ENCODE data around the gene PCNX2.

DNA sequence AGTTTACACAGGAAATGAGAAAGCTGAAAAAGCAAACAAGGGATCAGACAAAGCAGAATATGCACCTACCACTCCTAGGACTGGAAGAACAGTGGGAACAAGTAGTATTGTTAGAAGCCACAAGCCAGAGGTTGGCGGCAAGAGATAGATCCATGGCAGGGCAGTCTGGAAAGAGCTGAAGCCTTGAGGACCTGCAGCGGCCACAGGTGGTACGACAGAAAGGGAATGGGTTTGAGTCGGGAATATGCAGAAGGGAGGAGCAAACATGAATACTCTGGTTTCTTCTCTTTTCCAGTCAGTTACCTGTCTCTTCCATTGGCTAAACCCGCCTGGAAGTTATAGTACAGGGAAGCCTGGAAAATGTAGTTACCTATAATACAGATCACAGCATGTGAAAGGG, 3.9 kb upstream of the PCNX2 start:
- TF ChIP-seq, protein P1, sequence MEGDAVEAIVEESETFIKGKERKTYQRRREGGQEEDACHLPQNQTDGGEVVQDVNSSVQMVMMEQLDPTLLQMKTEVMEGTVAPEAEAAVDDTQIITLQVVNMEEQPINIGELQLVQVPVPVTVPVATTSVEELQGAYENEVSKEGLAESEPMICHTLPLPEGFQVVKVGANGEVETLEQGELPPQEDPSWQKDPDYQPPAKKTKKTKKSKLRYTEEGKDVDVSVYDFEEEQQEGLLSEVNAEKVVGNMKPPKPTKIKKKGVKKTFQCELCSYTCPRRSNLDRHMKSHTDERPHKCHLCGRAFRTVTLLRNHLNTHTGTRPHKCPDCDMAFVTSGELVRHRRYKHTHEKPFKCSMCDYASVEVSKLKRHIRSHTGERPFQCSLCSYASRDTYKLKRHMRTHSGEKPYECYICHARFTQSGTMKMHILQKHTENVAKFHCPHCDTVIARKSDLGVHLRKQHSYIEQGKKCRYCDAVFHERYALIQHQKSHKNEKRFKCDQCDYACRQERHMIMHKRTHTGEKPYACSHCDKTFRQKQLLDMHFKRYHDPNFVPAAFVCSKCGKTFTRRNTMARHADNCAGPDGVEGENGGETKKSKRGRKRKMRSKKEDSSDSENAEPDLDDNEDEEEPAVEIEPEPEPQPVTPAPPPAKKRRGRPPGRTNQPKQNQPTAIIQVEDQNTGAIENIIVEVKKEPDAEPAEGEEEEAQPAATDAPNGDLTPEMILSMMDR (conservative IDR thresholded peaks at IDR 0.05) = no peak
- TF ChIP-seq EZH2 (IDR thresholded peaks at IDR 0.05; ENCODE audit: low read depth) = no peak

All from PC-9 (cell line).